H9 (cell line): ENCODE results near the gene CNBD2. TPM values are rescaled to one million over a fixed set of nuclear protein-coding genes. Genes with fewer than 3 reads are reported as not detected.

Experiments used
- DNase-seq: peaks from one replicate; pipeline ENCODE4 v3.0.0-alpha.2; 2017
- H2AFZ ChIP-seq: one replicate; pipeline ENCODE4 v1.6.1; 2013; ENCODE audit warnings: mild to moderate bottlenecking, low read length, control low read depth, moderate library complexity
- H2AK5ac ChIP-seq: 2 replicates; pipeline ENCODE4 v1.6.1; 2013; ENCODE audit warnings: low read length, control low read depth, mixed read lengths; ENCODE audit not compliant: insufficient read length
- H2BK120ac ChIP-seq: one replicate; pipeline ENCODE4 v1.6.1; 2013; ENCODE audit warnings: low read depth, mild to moderate bottlenecking, low read length, control low read depth, inconsistent platforms; ENCODE audit not compliant: poor library complexity, severe bottlenecking
- H2BK12ac ChIP-seq: 2 replicates; pipeline ENCODE4 v1.6.1; 2013; ENCODE audit warnings: low read length, control low read depth, mixed read lengths, low read depth; ENCODE audit not compliant: insufficient read length
- H2BK15ac ChIP-seq: 2 replicates; pipeline ENCODE4 v1.6.1; 2013; ENCODE audit warnings: low read depth, low read length, control low read depth
- H2BK20ac ChIP-seq: one replicate; pipeline ENCODE4 v1.6.1; 2013; ENCODE audit warnings: low read depth, mild to moderate bottlenecking, low read length, control low read depth, inconsistent platforms; ENCODE audit not compliant: poor library complexity, severe bottlenecking
- H2BK5ac ChIP-seq: 2 replicates; pipeline ENCODE4 v1.6.1; 2013; ENCODE audit warnings: low read length, control low read depth, mixed read lengths; ENCODE audit not compliant: insufficient read length
- H3K14ac ChIP-seq: 2 replicates; pipeline ENCODE4 v1.6.1; 2013; ENCODE audit warnings: low read length, control low read depth; ENCODE audit not compliant: insufficient read depth
- H3K18ac ChIP-seq: 2 replicates; pipeline ENCODE4 v1.6.1; 2013; ENCODE audit warnings: low read depth, mild to moderate bottlenecking, mixed read lengths, low read length, control low read depth; ENCODE audit not compliant: insufficient read length
- H3K23ac ChIP-seq: 2 replicates; pipeline ENCODE4 v1.6.1; 2013; ENCODE audit warnings: low read length, control low read depth, mixed read lengths, low read depth; ENCODE audit not compliant: insufficient read length
- H3K23me2 ChIP-seq: 2 replicates; pipeline ENCODE4 v1.6.1; 2013; ENCODE audit warnings: low read depth, mild to moderate bottlenecking, mixed read lengths, low read length, control low read depth; ENCODE audit not compliant: insufficient read length, poor library complexity, severe bottlenecking
- H3K27ac ChIP-seq: 2 replicates; pipeline ENCODE4 v1.5.1; 2013; ENCODE audit warnings: low read length, control low read depth, mixed read lengths, low read depth; ENCODE audit not compliant: insufficient read length
- H3K27me3 ChIP-seq: 2 replicates; pipeline ENCODE4 v1.6.1; 2013; ENCODE audit warnings: low read length, control low read depth, inconsistent platforms; ENCODE audit not compliant: insufficient read depth
- H3K4ac ChIP-seq: 2 replicates; pipeline ENCODE4 v1.6.1; 2013; ENCODE audit warnings: low read depth, mild to moderate bottlenecking, control low read depth, inconsistent platforms, low read length, moderate library complexity
- H3K4me1 ChIP-seq: 2 replicates; pipeline ENCODE4 v1.6.1; 2013; ENCODE audit warnings: low read length, control low read depth, inconsistent platforms; ENCODE audit not compliant: insufficient read depth
- H3K4me2 ChIP-seq: 2 replicates; pipeline ENCODE4 v1.6.1; 2013; ENCODE audit warnings: low read length, control low read depth, mixed read lengths; ENCODE audit not compliant: insufficient read length, insufficient read depth
- H3K56ac ChIP-seq: 2 replicates; pipeline ENCODE4 v1.6.1; 2013; ENCODE audit warnings: low read depth, mild to moderate bottlenecking, mixed read lengths, low read length, control low read depth; ENCODE audit not compliant: insufficient read length
- H3K79me1 ChIP-seq: 2 replicates; pipeline ENCODE4 v1.6.1; 2013; ENCODE audit warnings: low read depth, mild to moderate bottlenecking, moderate library complexity, low read length, control low read depth, inconsistent platforms; ENCODE audit not compliant: insufficient read depth, poor library complexity, severe bottlenecking
- H3K79me2 ChIP-seq: 2 replicates; pipeline ENCODE4 v1.6.1; 2013; ENCODE audit warnings: low read length, control low read depth, inconsistent platforms; ENCODE audit not compliant: insufficient read depth
- H3K9ac ChIP-seq: 2 replicates; pipeline ENCODE4 v1.6.1; 2013; ENCODE audit warnings: low read length, control low read depth, mixed read lengths; ENCODE audit not compliant: insufficient read length; ENCODE audit errors: extremely low read depth
- H3K9me3 ChIP-seq: one replicate; pipeline ENCODE4 v1.6.1; 2013; ENCODE audit warnings: low read depth, low read length, inconsistent platforms; ENCODE audit not compliant: control insufficient read depth
- H3T11ph ChIP-seq: one replicate; pipeline ENCODE4 v1.6.1; 2013; ENCODE audit warnings: mild to moderate bottlenecking, low read length, control low read depth, inconsistent platforms
- H4K20me1 ChIP-seq: one replicate; pipeline ENCODE4 v1.6.1; 2013; ENCODE audit not compliant: control insufficient read depth, insufficient read length, insufficient read depth
- H4K5ac ChIP-seq: 2 replicates; pipeline ENCODE4 v1.6.1; 2013; ENCODE audit warnings: low read depth, mild to moderate bottlenecking, mixed read lengths, low read length, control low read depth; ENCODE audit not compliant: insufficient read length
- H4K8ac ChIP-seq: replicated peaks from 2 replicates; pipeline ENCODE4 v1.6.1; 2013; ENCODE audit warnings: low read length, control low read depth, mixed read lengths, low read depth; ENCODE audit not compliant: insufficient read length
- H4K91ac ChIP-seq: 2 replicates; pipeline ENCODE4 v1.6.1; 2013; ENCODE audit warnings: low read depth, mild to moderate bottlenecking, moderate library complexity, mixed read lengths, low read length, control low read depth; ENCODE audit not compliant: insufficient read length
- H3K27ac Mint-ChIP-seq, 3 experiments: 2 replicates in 2 of 3; 3 replicates in 1 of 3; pipeline ENCODE4 v1.8.0; 2020 to 2021; ENCODE audit warnings: mixed read lengths in 3 of 3, mild to moderate bottlenecking in 1 of 3, moderate library complexity in 1 of 3
- H3K27me3 Mint-ChIP-seq: 2 replicates; pipeline ENCODE4 v1.8.0; 2021; ENCODE audit warnings: low read depth, mild to moderate bottlenecking, moderate library complexity, mixed read lengths
- H3K36me3 Mint-ChIP-seq, 3 experiments: 2 replicates in 2 of 3; 3 replicates in 1 of 3; pipeline ENCODE4 v1.8.0; 2020 to 2021; ENCODE audit warnings: low read depth in 3 of 3, mixed read lengths in 3 of 3; ENCODE audit not compliant: insufficient read depth in 1 of 3
- H3K4me1 Mint-ChIP-seq, 2 experiments: 2 replicates each; pipeline ENCODE4 v1.8.0; 2020; ENCODE audit warnings: mixed read lengths in 2 of 2
- H3K4me3 Mint-ChIP-seq, 2 experiments: 2 replicates in 1 of 2; 3 replicates in 1 of 2; pipeline ENCODE4 v1.8.0; 2020 to 2021; ENCODE audit warnings: mild to moderate bottlenecking in 2 of 2, mixed read lengths in 2 of 2, moderate library complexity in 1 of 2
- H3K9me3 Mint-ChIP-seq, 2 experiments: 2 replicates in 1 of 2; 3 replicates in 1 of 2; pipeline ENCODE4 v1.8.0; 2020; ENCODE audit warnings: mild to moderate bottlenecking in 2 of 2, mixed read lengths in 2 of 2, moderate library complexity in 1 of 2
- WGBS: extraction: QIAGEN DNeasy Blood & Tissue Kit; methylation state at CpG from one replicate; pipeline ENCODE4 v1.1.7; 2013; ENCODE audit warnings: missing lambda C conversion rate, low lambda C conversion rate, mixed read lengths; ENCODE audit not compliant: insufficient read length; ENCODE audit errors: extremely low coverage; 5-methylcytosine and 5-hydroxymethylcytosine counted together
- total RNA-seq: library from RNA; stranded (reverse); gene quantifications from 2 replicates; pipeline ENCODE4 v1.2.1, GENCODE V29; 2021
- TF ChIP-seq, protein P1 (sequence below): fragments of 200-600 bp; sonication (generic); conservative IDR thresholded peaks from 3 replicates; pipeline ENCODE4 v1.8.0; 2021; ENCODE audit warnings: antibody characterized with exemption, mild to moderate bottlenecking

The CNBD2 gene
- total RNA-seq, 1 experiment from 2014 or later: 3.1 TPM

DNA sequence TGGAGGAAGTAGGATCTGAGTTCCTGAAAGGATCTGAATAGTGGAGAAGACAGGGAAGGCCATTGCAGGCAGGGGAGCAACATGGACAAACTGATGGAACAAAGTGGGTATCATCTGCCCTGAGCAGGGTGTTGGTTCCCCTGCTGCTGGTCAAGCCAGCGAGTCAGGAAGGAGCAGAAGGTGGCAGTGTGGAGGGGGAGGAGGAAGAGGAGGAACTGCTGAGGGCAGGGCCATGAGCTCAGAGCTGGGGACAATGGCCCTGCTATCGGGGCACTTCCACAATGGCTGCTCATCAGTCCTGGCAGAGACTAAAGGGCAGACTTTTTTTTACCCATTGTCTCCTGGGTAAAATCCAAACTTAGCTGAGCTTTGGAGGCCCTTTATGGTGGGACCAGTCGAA lies 13.6 kb downstream of the CNBD2 start:
- H2BK5ac ChIP-seq: no peak overlapping the region
- no peaks in the 10 kb centered on the region for H3K79me2 ChIP-seq
- H3K4me3 Mint-ChIP-seq: no peak overlapping the region
- no peak overlapping the region for H3K23ac ChIP-seq
- no peak overlapping the region for H3T11ph ChIP-seq
- no peaks in the 10 kb centered on the region for H3K4me1 ChIP-seq
- no peaks in the 10 kb centered on the region for H3K23me2 ChIP-seq
- no peak overlapping the region for H2BK20ac ChIP-seq
- H3K9ac ChIP-seq: no peak overlapping the region
- no peak overlapping the region for H3K4me2 ChIP-seq
- H2BK15ac ChIP-seq: no peak overlapping the region
- peaks cover 10% of the 10 kb centered on the region for H3K27me3 Mint-ChIP-seq
- H4K20me1 ChIP-seq: no peaks in the 10 kb centered on the region
- H3K27ac Mint-ChIP-seq: no peak overlapping the region; a peak in 1 of 7 replicates
- TF ChIP-seq, protein P1, sequence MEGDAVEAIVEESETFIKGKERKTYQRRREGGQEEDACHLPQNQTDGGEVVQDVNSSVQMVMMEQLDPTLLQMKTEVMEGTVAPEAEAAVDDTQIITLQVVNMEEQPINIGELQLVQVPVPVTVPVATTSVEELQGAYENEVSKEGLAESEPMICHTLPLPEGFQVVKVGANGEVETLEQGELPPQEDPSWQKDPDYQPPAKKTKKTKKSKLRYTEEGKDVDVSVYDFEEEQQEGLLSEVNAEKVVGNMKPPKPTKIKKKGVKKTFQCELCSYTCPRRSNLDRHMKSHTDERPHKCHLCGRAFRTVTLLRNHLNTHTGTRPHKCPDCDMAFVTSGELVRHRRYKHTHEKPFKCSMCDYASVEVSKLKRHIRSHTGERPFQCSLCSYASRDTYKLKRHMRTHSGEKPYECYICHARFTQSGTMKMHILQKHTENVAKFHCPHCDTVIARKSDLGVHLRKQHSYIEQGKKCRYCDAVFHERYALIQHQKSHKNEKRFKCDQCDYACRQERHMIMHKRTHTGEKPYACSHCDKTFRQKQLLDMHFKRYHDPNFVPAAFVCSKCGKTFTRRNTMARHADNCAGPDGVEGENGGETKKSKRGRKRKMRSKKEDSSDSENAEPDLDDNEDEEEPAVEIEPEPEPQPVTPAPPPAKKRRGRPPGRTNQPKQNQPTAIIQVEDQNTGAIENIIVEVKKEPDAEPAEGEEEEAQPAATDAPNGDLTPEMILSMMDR: no peak
- no peak overlapping the region for H3K27ac ChIP-seq
- H3K27me3 ChIP-seq: no peaks in the 10 kb centered on the region
- no peaks in the 10 kb centered on the region for H3K9me3 ChIP-seq
- no peaks in the 10 kb centered on the region for H3K9me3 Mint-ChIP-seq
- H2AFZ ChIP-seq: no peak overlapping the region
- H3K18ac ChIP-seq: no peak overlapping the region
- no peak for DNase-seq
- H3K56ac ChIP-seq: no peak overlapping the region
- H2BK120ac ChIP-seq: no peak overlapping the region
- H3K4ac ChIP-seq: no peak overlapping the region
- no CpG with 5 or more reads among the region's 3 CpGs for WGBS
- no peak overlapping the region for H4K91ac ChIP-seq
- no peak overlapping the region for H4K5ac ChIP-seq
- H3K14ac ChIP-seq: no peak overlapping the region
- no peak overlapping the region for H2BK12ac ChIP-seq
- no peak overlapping the region for H2AK5ac ChIP-seq
- H3K4me1 Mint-ChIP-seq: peaks cover 3 to 5% of the 10 kb centered on the region in 2 experiments; a peak in 3 of 4 replicates
- no peaks in the 10 kb centered on the region for H3K36me3 Mint-ChIP-seq
- no peaks in the 10 kb centered on the region for H3K79me1 ChIP-seq
- H4K8ac ChIP-seq: no peak overlapping the region
